ENCODE measurements around the gene VGLL3. TPM values are rescaled to one million over a fixed set of nuclear protein-coding genes. Genes with fewer than 3 reads are reported as not detected.

VGLL3 gene
- total and polyA plus RNA-seq, 2 of the 4 experiments (the other 2 are of a cell fraction), result 46.2 to 97.3 TPM

- TF ChIP-seq CTCF (conservative IDR thresholded peaks at IDR 0.05; ENCODE audit: low read depth, low read length), result no peak
Measured at GRCh38 chr3:86985181-86985826, 5.6 kb downstream of the VGLL3 start (continued).

GRCh38 chr3:86984271-86984670 lies 6.7 kb downstream of the VGLL3 start:
- no peaks in the 10 kb centered on the region for H3K27me3 ChIP-seq (ENCODE audit: control insufficient read depth, insufficient read depth, low read length)
- H2AFZ ChIP-seq (replicated peaks; ENCODE audit: low read length, poor library complexity), result no peak overlapping the region
- ChIA-PET CTCF (no interaction called here), POLR2A (ENCODE audit: unreplicated experiment) (interaction anchor here (0.6 kb wide), 1 partner anchor 140 kb away, joined by 3 read pairs; no protein-coding TSS in a partner anchor)
- H4K5ac ChIP-seq (ENCODE audit: low read depth, low read length), result no peak overlapping the region
- 0 out of 2 replicates have a peak overlapping the region, but pooled peaks have one; percentile 62 for H4K91ac ChIP-seq (ENCODE audit: insufficient read depth, low read depth, low read length)
- peak overlapping the region; percentile 46; the same call in 1 of the 2 replicates for H3K56ac ChIP-seq (ENCODE audit: extremely low read depth, insufficient read depth, low read length)
- peaks cover 4 to 24% of the 10 kb centered on the region in 2 experiments; a peak in 3 of 4 replicates for H3K79me1 ChIP-seq (ENCODE audit: low read depth in 1 of 2, low read length in 2 of 2)
- H4K20me1 ChIP-seq (ENCODE audit: insufficient read depth, low read length), result no peaks in the 10 kb centered on the region
- no peak overlapping the region for H3K23ac ChIP-seq (ENCODE audit: low read depth, low read length)
- dilution Hi-C loops (cut with HindIII; ENCODE audit: low sequenced_read_pairs, unreplicated experiment), result no loop called here
- H3K14ac ChIP-seq (replicated peaks; ENCODE audit: low read depth, low read length), result no peak overlapping the region
- peak overlapping the region; percentile 95 for H2BK5ac ChIP-seq (ENCODE audit: low read depth, low read length, poor library complexity, severe bottlenecking)
- no TSS peak for BruUV-seq (replicated peaks)
- H3K4me3 ChIP-seq (ENCODE audit: insufficient read depth, low read depth, low read length), result no peak overlapping the region
- no peaks in the 10 kb centered on the region; the same call in 1 of the 2 replicates for H3K9me1 ChIP-seq (ENCODE audit: insufficient read depth, low read length)
- intact Hi-C loops (cut with micrococcal nuclease), result loop anchor here (5.0 kb wide), 1 partner anchor 117 kb away; no protein-coding TSS in a partner anchor
- DNase-seq (peak; percentile 38), ATAC-seq (ENCODE audit: low read depth) (peak; percentile 15; the same call in 1 of the 2 replicates)
- no peak overlapping the region for H2BK120ac ChIP-seq (ENCODE audit: low read depth, low read length)
- in situ Hi-C loops (cut with MboI; ENCODE audit: low sequenced_read_pairs), result loop anchor here (25.0 kb wide), 1 partner anchor 1153 kb away; the partner anchor contains the start of gene C3orf38
- H3K36me3 ChIP-seq (ENCODE audit: control insufficient read depth, insufficient read depth, low read length), result no peaks in the 10 kb centered on the region
- WGBS, 2 experiments (ENCODE audit: extremely low coverage in 2 of 2, insufficient read length in 1 of 2), result no CpG with 5 or more reads among the region's 2 CpGs
- no peaks in the 10 kb centered on the region for H3K9me3 ChIP-seq (ENCODE audit: control insufficient read depth, insufficient read depth, low read length)
- peak overlapping the region; percentile 30; the same call in 1 of the 2 replicates for H3K4ac ChIP-seq (ENCODE audit: low read depth, low read length)
- H3K18ac ChIP-seq (ENCODE audit: low read depth, low read length), result peak overlapping the region; percentile 78; the same call in 1 of the 2 replicates
- no peak overlapping the region for H2AK9ac ChIP-seq (replicated peaks; ENCODE audit: low read depth, low read length, poor library complexity)
- H2BK20ac ChIP-seq (ENCODE audit: low read depth, low read length), result 0 out of 2 replicates have a peak overlapping the region, but pooled peaks have one; percentile 54
- TF ChIP-seq SMC3 (IDR thresholded peaks at IDR 0.05; ENCODE audit: low read depth, low read length), result no peak
- TF ChIP-seq CTCF (conservative IDR thresholded peaks at IDR 0.05; ENCODE audit: low read depth, low read length), result no peak
- TF ChIP-seq MAZ (IDR thresholded peaks at IDR 0.05; ENCODE audit: borderline replicate concordance, low read depth, low read length), result no peak
- no peak for TF ChIP-seq RAD21 (IDR thresholded peaks at IDR 0.05; ENCODE audit: low read length)
- TF ChIP-seq CHD1 (IDR thresholded peaks at IDR 0.05; ENCODE audit: low read depth, low read length), result no peak
- peak; percentile 42; the same call in 1 of the 2 replicates for TF ChIP-seq CEBPB (IDR thresholded peaks at IDR 0.05; ENCODE audit: low read depth, low read length)
- H3K4me2 ChIP-seq (ENCODE audit: low read depth, low read length), result peak overlapping the region; percentile 75
- peaks cover 8% of the 10 kb centered on the region for H3K4me1 ChIP-seq (ENCODE audit: control insufficient read depth, insufficient read depth, low read length)
- peak overlapping the region; percentile 38; the same call in 1 of the 2 replicates for H3K9ac ChIP-seq (ENCODE audit: low read depth, low read length)
- no peak overlapping the region for H2BK15ac ChIP-seq (ENCODE audit: low read depth, low read length)
- peak overlapping the region; percentile 23 to 80; a peak in 3 of 4 replicates for H4K8ac ChIP-seq (ENCODE audit: low read depth in 2 of 2, low read length in 2 of 2)
- no peak overlapping the region for H2AK5ac ChIP-seq (ENCODE audit: low read depth, low read length)
- H3K27ac ChIP-seq (ENCODE audit: insufficient read depth, low read length), result peak overlapping the region; percentile 32; the same call in 1 of the 2 replicates
